Stimulated activated CD8-positive, alpha-beta memory T cell treated with anti-CD3 and anti-CD28 coated beads, Interleukin-12 subunit alpha, Interleukin-12 subunit beta, amount 100 ng/mL, for 1 hour (primary cell): ENCODE measurements around the gene DMWD.
A peak's percentile ranks its signal among the peaks of the same experiment; 100 is the strongest.

Experiments used
- DNase-seq: peaks from one replicate; pipeline ENCODE4 v3.0.0-alpha.2; 2020; ENCODE audit warnings: low read depth

The DMWD gene, protein sequence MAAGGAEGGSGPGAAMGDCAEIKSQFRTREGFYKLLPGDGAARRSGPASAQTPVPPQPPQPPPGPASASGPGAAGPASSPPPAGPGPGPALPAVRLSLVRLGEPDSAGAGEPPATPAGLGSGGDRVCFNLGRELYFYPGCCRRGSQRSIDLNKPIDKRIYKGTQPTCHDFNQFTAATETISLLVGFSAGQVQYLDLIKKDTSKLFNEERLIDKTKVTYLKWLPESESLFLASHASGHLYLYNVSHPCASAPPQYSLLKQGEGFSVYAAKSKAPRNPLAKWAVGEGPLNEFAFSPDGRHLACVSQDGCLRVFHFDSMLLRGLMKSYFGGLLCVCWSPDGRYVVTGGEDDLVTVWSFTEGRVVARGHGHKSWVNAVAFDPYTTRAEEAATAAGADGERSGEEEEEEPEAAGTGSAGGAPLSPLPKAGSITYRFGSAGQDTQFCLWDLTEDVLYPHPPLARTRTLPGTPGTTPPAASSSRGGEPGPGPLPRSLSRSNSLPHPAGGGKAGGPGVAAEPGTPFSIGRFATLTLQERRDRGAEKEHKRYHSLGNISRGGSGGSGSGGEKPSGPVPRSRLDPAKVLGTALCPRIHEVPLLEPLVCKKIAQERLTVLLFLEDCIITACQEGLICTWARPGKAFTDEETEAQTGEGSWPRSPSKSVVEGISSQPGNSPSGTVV

DNA sequence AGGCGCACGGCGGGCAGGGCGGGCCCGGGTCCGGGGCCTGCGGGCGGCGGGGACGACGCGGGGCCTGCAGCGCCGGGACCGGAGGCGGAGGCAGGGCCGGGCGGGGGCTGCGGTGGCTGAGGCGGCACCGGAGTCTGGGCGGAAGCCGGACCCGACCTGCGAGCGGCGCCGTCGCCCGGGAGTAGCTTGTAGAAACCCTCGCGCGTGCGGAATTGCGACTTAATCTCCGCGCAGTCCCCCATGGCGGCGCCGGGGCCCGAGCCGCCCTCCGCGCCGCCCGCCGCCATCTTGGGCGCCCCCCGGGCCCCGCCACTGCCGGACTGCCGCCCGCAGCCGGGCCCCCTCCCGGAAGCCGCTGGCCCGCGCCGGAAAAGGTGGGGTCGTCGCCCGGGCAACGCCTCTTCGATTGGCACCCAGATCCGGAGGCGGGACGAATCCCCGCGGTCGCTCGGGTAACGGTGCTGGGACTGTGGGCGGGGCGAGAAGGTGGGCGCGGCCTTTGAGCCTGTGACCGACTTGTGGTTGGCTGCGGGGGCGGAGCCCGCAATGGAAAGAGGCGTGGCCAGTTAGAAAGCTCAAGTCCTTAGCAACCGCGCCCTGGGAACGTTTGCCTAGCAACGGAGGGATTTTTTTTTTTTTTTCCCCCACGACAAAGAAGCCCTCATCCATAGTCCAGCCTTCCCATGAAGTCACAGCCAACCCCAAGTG lies at the start of gene DMWD:
Gene DMWD (minus strand): TSS at position 376 of the 708 bp plus-strand sequence. CDS start 89 bp downstream, at position 287.
- peak; percentile 100 for DNase-seq

GRCh38 chr19:45842198-45842597 lies 49.6 kb upstream of the DMWD start:
- DNase-seq, result no peak

GRCh38 chr19:45834970-45835369 lies 42.3 kb upstream of the DMWD start:
- DNase-seq, result no peak

DNA sequence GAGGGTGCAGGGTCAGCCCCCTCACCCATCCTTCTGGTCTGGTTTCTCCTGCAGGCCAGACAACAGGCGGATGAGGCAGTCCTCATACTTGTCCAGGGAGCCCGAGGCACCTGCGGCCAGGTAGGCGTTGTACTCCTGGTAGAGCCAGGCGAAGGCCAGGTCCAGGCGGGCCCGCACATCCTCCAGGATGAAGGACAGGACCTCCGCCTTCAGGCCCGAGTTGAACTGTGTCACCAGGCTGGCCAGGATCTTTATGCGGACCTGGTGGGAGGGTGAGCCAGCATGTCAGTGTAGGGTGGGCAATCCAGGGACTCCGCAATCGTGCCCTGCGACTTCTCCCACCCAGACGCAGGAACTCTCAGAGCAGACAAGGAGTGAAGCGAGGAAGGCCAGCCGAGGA lies 36.3 kb upstream of the DMWD start:
- DNase-seq, result no peak

DNA sequence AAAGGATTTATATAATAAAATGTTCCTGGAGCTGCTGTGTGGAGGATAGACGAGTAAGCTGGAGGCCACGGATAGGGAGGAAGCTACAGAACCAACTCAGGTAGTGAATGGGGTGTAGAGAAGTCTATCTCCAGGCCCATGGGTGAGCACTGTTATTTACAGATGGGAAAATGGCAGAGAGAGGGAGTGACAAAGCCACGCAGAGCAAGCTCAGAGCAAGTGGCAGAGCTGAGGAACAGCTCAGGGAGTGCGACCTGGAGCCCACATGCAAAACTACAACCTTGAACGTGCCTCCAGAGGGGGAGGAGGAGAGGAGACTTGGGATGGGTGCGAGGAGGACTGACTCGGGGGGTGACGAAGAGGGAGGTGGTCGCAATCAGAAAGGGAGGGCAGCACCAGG lies 35.9 kb upstream of the DMWD start:
- DNase-seq, result no peak

- DNase-seq, result no peak
Observed at GRCh38 chr19:45827459-45828093, 34.9 kb upstream of the DMWD start.

- no peak for DNase-seq
Observed at GRCh38 chr19:45826934-45827333, 34.3 kb upstream of the DMWD start.

- DNase-seq, result no peak
Observed at GRCh38 chr19:45825917-45826893, 33.6 kb upstream of the DMWD start.

DNA sequence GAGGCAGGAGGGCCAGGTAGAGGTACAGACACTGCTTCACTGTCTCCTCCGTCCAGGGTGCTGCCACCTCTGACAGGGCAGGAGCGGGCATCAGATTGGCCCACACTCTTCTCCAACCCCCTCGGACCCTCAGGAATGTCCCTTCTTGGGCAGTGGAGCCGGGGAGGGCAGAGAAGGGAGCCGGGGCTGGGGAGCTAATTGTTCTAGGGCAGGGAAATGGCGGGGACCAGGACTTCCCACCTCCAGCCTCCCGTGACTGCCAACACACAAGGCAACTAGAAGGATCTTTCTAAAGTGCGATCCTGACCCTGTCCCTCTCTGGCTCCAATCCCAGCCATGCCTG lies 32.6 kb upstream of the DMWD start:
- DNase-seq, result no peak

DNA sequence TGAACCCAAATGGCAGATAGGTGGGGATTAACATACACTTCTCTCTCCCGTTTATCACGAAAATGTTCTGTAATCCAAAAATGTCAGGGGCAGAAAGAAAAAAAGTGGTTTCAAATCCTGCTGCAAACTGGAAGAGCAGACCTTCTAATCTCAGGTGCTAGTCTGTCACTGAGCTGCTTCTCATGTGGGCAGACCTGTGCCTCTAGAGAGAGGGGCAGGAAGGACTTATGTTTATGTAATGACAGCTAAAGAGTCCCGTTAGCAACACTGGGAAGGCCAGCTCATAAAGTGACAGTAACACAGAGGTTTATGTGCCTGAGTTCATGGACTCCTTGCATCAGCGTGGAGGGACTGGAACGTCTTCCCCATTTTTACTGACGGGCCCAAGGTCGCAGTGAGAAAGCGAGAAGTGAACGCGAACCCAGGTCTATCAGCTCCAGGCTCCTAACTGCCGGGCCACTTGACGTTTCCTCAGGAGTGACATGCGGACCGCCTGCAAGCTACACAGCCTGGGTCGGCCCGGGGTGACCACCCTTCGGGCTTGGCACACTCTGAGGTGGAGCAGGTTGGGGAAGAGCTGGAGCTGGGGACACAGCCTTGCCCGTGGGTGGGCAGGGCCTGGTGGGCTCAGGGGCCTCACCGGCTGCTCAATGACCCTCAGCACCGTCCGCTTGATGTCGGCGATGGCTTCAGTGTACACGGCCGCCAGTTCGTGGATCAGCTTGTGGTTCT lies 32.1 kb upstream of the DMWD start:
- DNase-seq, result no peak

GRCh38 chr19:45824041-45824471 lies 31.4 kb upstream of the DMWD start:
- no peak for DNase-seq

- DNase-seq, result no peak
Observed at GRCh38 chr19:45823182-45823581, 30.5 kb upstream of the DMWD start.

DNA sequence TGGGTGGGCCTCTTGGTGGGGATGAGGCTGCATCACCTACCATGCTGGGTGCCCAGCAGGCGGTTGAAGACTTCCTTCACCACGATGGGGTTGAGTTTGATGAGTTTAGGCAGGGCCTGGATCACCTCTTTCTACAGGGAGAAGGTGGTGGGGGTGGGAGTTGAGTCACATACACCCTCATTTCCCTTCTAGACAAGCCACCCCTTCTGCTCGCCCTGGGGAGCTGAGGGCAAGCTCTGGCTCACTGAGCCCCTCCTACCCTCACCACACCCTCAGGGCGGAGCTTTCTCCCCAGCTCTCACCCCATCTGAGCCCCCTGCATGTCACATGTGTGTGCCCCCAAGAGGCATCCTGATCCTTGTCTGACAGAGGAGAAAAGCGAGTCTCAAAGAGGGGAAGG lies 30.1 kb upstream of the DMWD start:
- no peak for DNase-seq

GRCh38 chr19:45821570-45821969 lies 28.9 kb upstream of the DMWD start:
- no peak for DNase-seq

GRCh38 chr19:45821103-45821521 lies 28.5 kb upstream of the DMWD start:
- DNase-seq, result no peak

- no peak for DNase-seq
Observed at GRCh38 chr19:45820413-45821102, 27.9 kb upstream of the DMWD start.

DNA sequence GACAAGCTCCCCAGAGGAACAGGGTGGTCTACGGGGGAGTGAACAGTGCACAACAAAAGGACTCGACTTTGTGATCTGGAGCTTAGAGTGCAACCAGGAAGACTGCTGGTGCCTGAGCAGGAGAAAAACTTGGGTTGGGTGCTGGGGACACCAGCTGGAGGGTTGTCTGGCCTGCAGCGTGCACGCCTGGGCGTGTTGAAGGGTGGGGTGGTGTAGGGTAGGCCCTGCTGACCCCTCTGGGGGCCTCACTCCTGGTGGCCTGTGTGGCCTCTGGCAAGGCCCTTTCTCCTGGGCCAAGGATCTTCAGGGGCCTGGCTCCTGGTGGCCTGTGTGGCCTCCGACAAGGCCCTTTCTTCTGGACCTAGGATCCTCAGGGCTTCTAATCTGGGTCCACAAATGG lies 27.1 kb upstream of the DMWD start:
- DNase-seq, result no peak

GRCh38 chr19:45817725-45818301 lies 25.2 kb upstream of the DMWD start:
- no peak for DNase-seq

DNA sequence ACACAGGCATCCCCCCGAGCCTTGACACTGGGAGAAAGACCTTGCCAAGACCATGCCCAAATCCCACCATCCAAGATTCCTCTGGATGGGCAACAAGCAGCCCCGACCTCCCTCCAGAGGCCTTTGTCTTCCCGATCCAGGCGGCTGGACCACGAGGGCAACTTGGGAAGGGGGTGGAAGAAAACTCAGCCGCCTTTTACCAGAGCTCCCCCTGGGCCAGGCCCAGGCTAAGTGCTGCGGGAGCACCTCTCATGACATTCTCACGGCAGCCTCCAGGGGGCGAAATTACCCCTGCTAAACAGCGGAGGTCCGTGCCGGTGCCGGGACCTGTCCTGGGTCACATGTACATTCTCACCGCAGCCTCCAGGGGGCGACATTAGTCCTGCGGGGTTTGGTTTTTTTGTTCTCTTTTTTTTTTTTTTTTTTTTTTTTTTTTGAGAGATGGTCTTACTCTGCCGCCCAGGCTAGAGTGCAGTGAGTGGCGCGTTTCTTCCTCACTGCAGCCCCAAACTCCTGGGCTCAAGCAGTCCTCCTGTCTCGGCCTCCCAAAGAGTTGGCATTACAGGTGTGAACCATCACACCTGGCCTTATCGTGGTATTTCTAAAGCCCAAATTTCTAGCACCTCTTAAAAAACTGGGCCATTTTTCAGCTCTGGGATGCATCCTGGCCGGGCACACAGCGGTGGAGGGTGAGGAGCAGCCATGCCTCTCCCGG lies 24.5 kb upstream of the DMWD start:
- peak; percentile 93 for DNase-seq
